Adrenal gland (tissue), 12 donors: ENCODE results near the gene TRIB2. TPM values are rescaled to one million over a fixed set of nuclear protein-coding genes. Genes with fewer than 3 reads are reported as not detected.

Experiments
- DNase-seq, 7 donors: peaks; one replicate each; pipeline ENCODE4 v3.0.0-alpha.2; 2019 to 2020
- H3K27ac ChIP-seq, 5 donors: fragments of 200-600 bp; sonication (generic) in 4 of 5; 1 replicate in 3 of 5; 2 replicates in 2 of 5; pipeline versions ENCODE4 v1.5.1 to v1.8.0; 2016 to 2020; ENCODE audit warnings: mild to moderate bottlenecking in 1 of 5
- H3K27me3 ChIP-seq: fragments of 200-600 bp; 2 replicates; pipeline ENCODE4 v1.8.0; 2021
- H3K36me3 ChIP-seq, 2 donors: fragments of 200-600 bp; replicated peaks in 1 of 2; 1 replicate in 1 of 2; 2 replicates in 1 of 2; pipeline versions ENCODE4 v1.5.1 to v1.8.0; 2018 to 2022
- H3K4me1 ChIP-seq, 2 donors: fragments of 200-600 bp; replicated peaks in 1 of 2; 1 replicate in 1 of 2; 2 replicates in 1 of 2; pipeline versions ENCODE4 v1.5.1 to v1.8.0; 2018 to 2021
- H3K4me3 ChIP-seq, 4 donors: fragments of 200-600 bp; sonication (generic) in 3 of 4; one replicate each; pipeline ENCODE4 v1.5.1; 2016 to 2018
- H3K9me3 ChIP-seq, 3 donors: fragments of 200-600 bp; sonication (generic) in 1 of 3; replicated peaks in 1 of 3; 1 replicate in 2 of 3; 2 replicates in 1 of 3; pipeline versions ENCODE4 v1.5.1 to v1.8.0; 2016 to 2021
- CTCF ChIP-seq, 6 experiments: fragments of 450-650 bp in 4 of 6; fragments of 200-600 bp in 2 of 6; sonication (generic) in 1 of 6; IDR thresholded peaks; 1 replicate in 5 of 6; 2 replicates in 1 of 6; pipeline versions ENCODE4 v1.5.1 to v1.8.0; 2016 to 2021; ENCODE audit warnings: antibody characterized with exemption in 6 of 6, mild to moderate bottlenecking in 2 of 6, moderate library complexity in 1 of 6
- POLR2A ChIP-seq, 2 donors: fragments of 450-650 bp; IDR thresholded peaks; one replicate each; pipeline ENCODE4 v1.6.1; 2017; ENCODE audit warnings: antibody characterized with exemption in 2 of 2, mild to moderate bottlenecking in 2 of 2, moderate library complexity in 1 of 2
- WGBS, 4 donors: extraction: QIAGEN DNeasy Blood & Tissue Kit in 2 of 4; methylation state at CpG; one replicate each; pipeline versions ENCODE4 v1.1.5 to v1.1.7; 2013 to 2017; 5-methylcytosine and 5-hydroxymethylcytosine counted together
- intact Hi-C, 2 donors: fragments of 100-400 bp; cut with DNase I; formaldehyde crosslinking; loops; one replicate each; pipeline versions ENCODE4 v1.14.1 to v1.15.0; 2022 to 2023
- polyA plus RNA-seq, 3 donors: library from polyadenylated mRNA; stranded (reverse); fragments of 200-250 nt in 2 of 3; fragments of 350-450 nt in 1 of 3; fragmentation: Illumina TruSeq in 1 of 3; extraction: RNeasy Lipid Tissue Mini Kit (QIAGEN cat#74804) in 1 of 3; gene quantifications; one replicate each; pipeline ENCODE4 v1.2.3, GENCODE V29; 2013 to 2014
- total RNA-seq, 9 donors: library from RNA; depleted of rRNA in 4 of 9; stranded (reverse); fragments of >200 nt in 4 of 9; fragments of 120-200 nt in 1 of 9; fragmentation: NEBNext Ultra II Directional in 1 of 9; extraction: Animal tissue kit (Norgen Biotek cat#: 25700) in 1 of 9; gene quantifications; one replicate each; pipeline versions ENCODE4 v1.1.0 to v1.2.4, GENCODE V29; 2013 to 2023
- donor health status: healthy with polysubstance abuse.
- donor health status: Bipolar disorder and iron deficiency.
- donor health status: DM: yes; HTN: yes; CAD: no.
- donor health status: DM: no; HTN: no; CAD: no.
- donor health status: DM: no; HTN: no; CAD: no.
- donor health status: DM: yes; HTN: yes; CAD: no.

Gene TRIB2
- total and polyA plus RNA-seq, 12 donors: 35.5 to 263 (median 112) TPM

DNA sequence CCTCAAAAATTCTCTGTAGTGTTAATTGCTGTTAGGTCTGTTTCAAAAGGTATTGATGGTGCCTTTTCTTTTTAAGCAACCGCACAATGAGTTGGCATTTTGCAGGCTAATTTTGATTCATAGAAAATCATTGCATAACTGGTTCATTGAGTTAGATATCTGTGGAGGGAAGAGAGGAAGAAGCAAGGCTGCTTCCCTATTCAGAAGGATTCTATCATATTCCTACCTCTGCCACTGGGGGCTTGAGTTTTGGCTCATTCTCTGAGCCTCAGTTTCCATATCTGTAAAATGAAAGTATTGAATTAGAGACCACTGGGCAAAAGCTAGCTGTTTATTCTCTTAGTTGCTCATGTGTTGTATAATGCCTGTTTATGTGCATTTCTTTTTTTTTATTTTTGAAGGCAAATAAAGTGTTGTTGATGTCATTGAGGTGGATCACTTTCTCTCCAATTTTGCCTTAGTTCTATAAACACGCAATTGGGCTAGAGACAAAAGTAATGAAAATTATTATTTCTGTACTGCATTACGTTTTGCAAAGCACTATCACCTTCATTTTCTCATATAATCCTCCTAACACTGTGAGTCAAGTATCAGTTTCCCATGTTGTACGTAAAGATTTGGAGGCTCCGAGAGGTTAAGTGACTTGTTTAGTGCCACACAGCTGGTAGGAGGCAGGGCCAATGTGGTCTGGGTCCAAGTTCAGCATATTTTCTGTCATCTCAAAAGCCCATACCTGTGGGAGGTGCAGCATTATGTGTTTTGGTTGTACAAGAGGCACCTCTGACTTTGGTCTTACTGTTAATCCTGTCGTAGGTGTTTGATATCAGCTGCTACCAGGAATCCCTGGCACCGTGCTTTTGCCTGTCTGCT lies 5.9 kb downstream of the TRIB2 start:
- peaks cover 26 to 73% of the 10 kb centered on the region in 2 donors for H3K4me1 ChIP-seq
- DNase-seq: no peak
- no peak for TF ChIP-seq POLR2A (IDR thresholded peaks at IDR 0.05)
- TF ChIP-seq CTCF (IDR thresholded peaks at IDR 0.05): peak in 3 of 6 experiments; percentile 13 to 38 (median 20)
- no peaks in the 10 kb centered on the region for H3K27me3 ChIP-seq
- H3K9me3 ChIP-seq: no peaks in the 10 kb centered on the region
- H3K36me3 ChIP-seq: peaks cover 0 to 49% of the 10 kb centered on the region in 2 donors
- WGBS, 4 donors: 74 to 78% (median 76%) methylated on average over 7 of the region's 7 CpGs
- peak overlapping the region in 3 of 5 donors; percentile 43 to 98 (median 91) for H3K27ac ChIP-seq
- peak overlapping the region in 1 of 4 donors; percentile 89 for H3K4me3 ChIP-seq
- intact Hi-C loops: loop anchor here (5.0 to 10.0 kb wide), 2 partner anchors 282 to 290 kb away; no protein-coding TSS in a partner anchor

DNA sequence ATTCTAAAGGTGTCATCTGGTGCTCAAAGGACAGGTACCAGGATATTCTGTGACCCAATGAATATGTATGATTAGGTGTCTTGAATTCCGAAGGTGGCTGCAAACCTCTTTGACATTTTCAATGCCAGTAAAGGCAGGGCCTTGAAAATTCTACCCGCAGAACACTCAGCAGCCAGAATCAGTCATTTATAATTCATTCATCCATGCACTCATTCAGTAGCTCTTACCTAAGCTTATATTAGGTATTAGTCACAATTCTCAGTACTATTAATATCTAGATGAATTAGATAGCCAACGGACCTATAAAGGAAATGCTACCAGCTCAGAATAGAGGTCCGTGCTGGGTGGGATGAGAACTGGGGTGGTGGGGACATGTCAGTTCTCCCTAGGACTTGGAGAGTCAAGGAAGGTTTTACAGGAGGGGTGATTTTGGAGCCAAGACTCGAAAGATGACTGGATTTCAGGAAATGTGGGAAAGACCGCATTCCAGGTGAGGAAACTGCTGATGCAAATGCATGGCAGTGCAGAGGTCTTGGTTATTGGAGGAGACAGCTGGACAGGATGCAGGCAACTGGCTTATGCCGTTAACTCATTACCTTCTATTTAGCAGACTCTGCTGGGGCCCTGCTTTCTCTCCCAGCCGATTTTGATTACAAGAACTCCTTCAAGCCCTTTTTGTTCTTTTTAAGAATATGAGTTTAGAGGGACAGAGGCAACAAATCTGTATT lies 7.2 kb downstream of the TRIB2 start:
- no peaks in the 10 kb centered on the region for H3K27me3 ChIP-seq
- TF ChIP-seq CTCF (IDR thresholded peaks at IDR 0.05) (no peak), POLR2A (IDR thresholded peaks at IDR 0.05) (no peak)
- peaks cover 26 to 83% of the 10 kb centered on the region in 2 donors for H3K4me1 ChIP-seq
- no peaks in the 10 kb centered on the region for H3K9me3 ChIP-seq
- no peak for DNase-seq
- H3K36me3 ChIP-seq: peaks cover 0 to 60% of the 10 kb centered on the region in 2 donors
- WGBS, 4 donors: 61 to 67% (median 64%) methylated on average over 8 of the region's 8 CpGs
- H3K4me3 ChIP-seq: no peak overlapping the region
- intact Hi-C loops: loop anchor here (5.0 to 10.0 kb wide), 2 partner anchors 281 to 288 kb away; no protein-coding TSS in a partner anchor
- H3K27ac ChIP-seq: peak overlapping the region in 2 of 5 donors; percentile 91 to 98

- no peaks in the 10 kb centered on the region for H3K9me3 ChIP-seq
- peak overlapping the region in 1 of 4 donors; percentile 7 for H3K4me3 ChIP-seq
- H3K27me3 ChIP-seq: no peaks in the 10 kb centered on the region
- H3K27ac ChIP-seq: peak overlapping the region in 4 of 5 donors; percentile 1 to 98 (median 70)
- peaks cover 0 to 76% of the 10 kb centered on the region in 2 donors for H3K36me3 ChIP-seq
- H3K4me1 ChIP-seq: peaks cover 21 to 78% of the 10 kb centered on the region in 2 donors
- peak in 1 of 7 donors; percentile 37 for DNase-seq
- 55 to 56% (median 56%) methylated on average over 12 of the region's 12 CpGs for WGBS, 4 donors
- no peak for TF ChIP-seq POLR2A (IDR thresholded peaks at IDR 0.05)
- TF ChIP-seq CTCF (IDR thresholded peaks at IDR 0.05): no peak
- intact Hi-C loops: loop anchor here (5.0 to 10.0 kb wide), 2 partner anchors 197 to 279 kb away; no protein-coding TSS in a partner anchor
These were observed 8.8 kb downstream of the TRIB2 start for GRCh38 chr2:12725233-12726187.
